Measurements from ENCODE around the gene PHF1.

The PHF1 gene

GRCh38 chr6:33418690-33419291 lies 8.0 kb downstream of the PHF1 start:
- DNase-seq (ENCODE audit: low read depth) = no peak

GRCh38 chr6:33419580-33420490 lies 9.0 kb downstream of the PHF1 start, which contains the start of gene SYNGAP1:
Gene SYNGAP1 (plus strand): TSS chr6:33420065. CDS start chr6:33420265, 200 bp downstream.
- no peak for DNase-seq (ENCODE audit: low read depth)

- no peak for DNase-seq (ENCODE audit: low read depth)
Measured at GRCh38 chr6:33420491-33421343, 9.9 kb downstream of the PHF1 start.

GRCh38 chr6:33421344-33421643 lies 10.5 kb downstream of the PHF1 start:
- DNase-seq (ENCODE audit: low read depth) = no peak

GRCh38 chr6:33423777-33424176 lies 13.0 kb downstream of the PHF1 start:
- no peak for DNase-seq (ENCODE audit: low read depth)

GRCh38 chr6:33424855-33425667 lies 14.2 kb downstream of the PHF1 start:
- DNase-seq (ENCODE audit: low read depth) = no peak

- peak; percentile 46 for DNase-seq (ENCODE audit: low read depth)
Measured at GRCh38 chr6:33425668-33426577, 15.1 kb downstream of the PHF1 start.

GRCh38 chr6:33426590-33427511 lies 16.0 kb downstream of the PHF1 start:
- no peak for DNase-seq (ENCODE audit: low read depth)

GRCh38 chr6:33427585-33428223 lies 16.9 kb downstream of the PHF1 start:
- DNase-seq (ENCODE audit: low read depth) = no peak

GRCh38 chr6:33428224-33428965 lies 17.6 kb downstream of the PHF1 start:
- no peak for DNase-seq (ENCODE audit: low read depth)

GRCh38 chr6:33428966-33429749 lies 18.3 kb downstream of the PHF1 start:
- no peak for DNase-seq (ENCODE audit: low read depth)

- DNase-seq (ENCODE audit: low read depth) = no peak
Measured at GRCh38 chr6:33429750-33430052, 18.9 kb downstream of the PHF1 start.

- no peak for DNase-seq (ENCODE audit: low read depth)
Measured at GRCh38 chr6:33430334-33430733, 19.5 kb downstream of the PHF1 start.

GRCh38 chr6:33430991-33431879 lies 20.4 kb downstream of the PHF1 start:
- no peak for DNase-seq (ENCODE audit: low read depth)

- DNase-seq (ENCODE audit: low read depth) = no peak
Measured at GRCh38 chr6:33431880-33432541, 21.2 kb downstream of the PHF1 start.

- no peak for DNase-seq (ENCODE audit: low read depth)
Measured at GRCh38 chr6:33432546-33432945, 21.7 kb downstream of the PHF1 start.
